ENCODE results near the gene MYRIP.

Gene MYRIP

GRCh38 chr3:39961230-39961629, 151.8 kb downstream of the MYRIP start:
- TF ChIP-seq FOXP2 (optimal IDR thresholded peaks at IDR 0.05; ENCODE audit: borderline replicate concordance, extremely low read depth, extremely low read length, insufficient read depth) (no peak), SIN3A (IDR thresholded peaks at IDR 0.05; ENCODE audit: borderline replicate concordance, insufficient read depth, low read length) (no peak), TAF1 (IDR thresholded peaks at IDR 0.05; ENCODE audit: borderline replicate concordance, insufficient read depth, low read length) (no peak), REST (IDR thresholded peaks at IDR 0.05; ENCODE audit: insufficient read depth in 1 of 2, low read depth in 2 of 2, low read length in 2 of 2) (no peak), POLR2AphosphoS5 (IDR thresholded peaks at IDR 0.05; ENCODE audit: low read depth, low read length) (no peak)

GRCh38 chr3:39962581-39962980, 153.2 kb downstream of the MYRIP start:
- no peak for TF ChIP-seq TAF1 (IDR thresholded peaks at IDR 0.05; ENCODE audit: borderline replicate concordance, insufficient read depth, low read length)
- TF ChIP-seq REST (IDR thresholded peaks at IDR 0.05; ENCODE audit: insufficient read depth in 1 of 2, low read depth in 2 of 2, low read length in 2 of 2), result no peak
- no peak for TF ChIP-seq FOXP2 (optimal IDR thresholded peaks at IDR 0.05; ENCODE audit: borderline replicate concordance, extremely low read depth, extremely low read length, insufficient read depth)
- no peak for TF ChIP-seq SIN3A (IDR thresholded peaks at IDR 0.05; ENCODE audit: borderline replicate concordance, insufficient read depth, low read length)
- no peak for TF ChIP-seq POLR2AphosphoS5 (IDR thresholded peaks at IDR 0.05; ENCODE audit: low read depth, low read length)

DNA sequence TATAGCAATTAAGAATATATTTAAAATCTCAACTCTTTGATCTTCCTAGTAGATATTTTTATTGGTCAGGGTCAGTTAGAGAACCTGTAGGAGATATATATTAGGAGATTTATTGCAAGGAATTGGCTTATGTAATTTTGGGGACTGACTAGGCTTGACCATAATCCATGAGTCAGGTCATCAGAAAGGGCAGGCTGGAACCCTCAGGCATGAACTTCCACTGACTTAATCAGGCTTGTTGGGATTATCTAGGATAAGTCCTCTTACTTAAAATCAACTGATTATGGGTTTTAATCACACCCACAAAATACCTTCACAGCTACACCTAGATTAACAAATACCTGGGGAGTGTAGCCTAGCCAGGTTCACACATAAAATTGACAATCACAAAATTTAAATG, 156.1 kb downstream of the MYRIP start:
- TF ChIP-seq SIN3A (IDR thresholded peaks at IDR 0.05; ENCODE audit: borderline replicate concordance, insufficient read depth, low read length), result no peak
- no peak for TF ChIP-seq POLR2AphosphoS5 (IDR thresholded peaks at IDR 0.05; ENCODE audit: low read depth, low read length)
- no peak for TF ChIP-seq FOXP2 (optimal IDR thresholded peaks at IDR 0.05; ENCODE audit: borderline replicate concordance, extremely low read depth, extremely low read length, insufficient read depth)
- TF ChIP-seq REST (IDR thresholded peaks at IDR 0.05; ENCODE audit: insufficient read depth in 1 of 2, low read depth in 2 of 2, low read length in 2 of 2), result no peak
- no peak for TF ChIP-seq TAF1 (IDR thresholded peaks at IDR 0.05; ENCODE audit: borderline replicate concordance, insufficient read depth, low read length)

GRCh38 chr3:39965997-39966396, 156.6 kb downstream of the MYRIP start:
- TF ChIP-seq POLR2AphosphoS5 (IDR thresholded peaks at IDR 0.05; ENCODE audit: low read depth, low read length) (no peak), SIN3A (IDR thresholded peaks at IDR 0.05; ENCODE audit: borderline replicate concordance, insufficient read depth, low read length) (no peak), TAF1 (IDR thresholded peaks at IDR 0.05; ENCODE audit: borderline replicate concordance, insufficient read depth, low read length) (no peak), FOXP2 (optimal IDR thresholded peaks at IDR 0.05; ENCODE audit: borderline replicate concordance, extremely low read depth, extremely low read length, insufficient read depth) (no peak), REST (IDR thresholded peaks at IDR 0.05; ENCODE audit: insufficient read depth in 1 of 2, low read depth in 2 of 2, low read length in 2 of 2) (no peak)

DNA sequence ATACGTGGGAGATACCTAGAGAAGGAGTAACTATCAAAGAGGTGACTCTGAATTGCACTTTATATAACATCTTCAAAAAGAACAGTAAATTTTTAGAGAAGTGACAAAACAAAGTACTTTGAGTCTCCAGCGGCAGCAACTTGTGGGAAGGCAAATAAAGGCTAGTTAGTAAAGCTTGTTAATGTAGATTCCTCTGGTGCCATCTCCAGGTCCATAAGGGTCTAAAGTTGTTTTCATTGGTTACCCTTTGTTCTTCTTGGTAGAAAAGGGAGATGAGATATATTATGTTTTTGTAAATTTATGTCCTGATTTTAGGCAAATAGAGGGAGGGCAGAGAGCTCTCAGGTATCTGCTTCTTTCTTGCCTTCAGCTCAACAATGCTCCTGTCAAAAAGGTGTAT, 161.6 kb downstream of the MYRIP start:
- no peak for TF ChIP-seq TAF1 (IDR thresholded peaks at IDR 0.05; ENCODE audit: borderline replicate concordance, insufficient read depth, low read length)

All from PFSK-1 (cell line).